SK-N-MC (cell line): Measurements from ENCODE around the gene LIMK2.

ENCODE experiments used
- DNase-seq: peaks from one replicate; pipeline ENCODE4 v3.0.0-alpha.2; 2011; ENCODE audit warnings: low read depth, low spot score
- H3K27ac ChIP-seq: fragments of 200-600 bp; sonication (generic); 2 replicates; pipeline ENCODE4 v1.5.1; 2016; ENCODE audit warnings: mixed run types
- H3K36me3 ChIP-seq: fragments of 200-600 bp; sonication (generic); 2 replicates; pipeline ENCODE4 v1.6.1; 2017; ENCODE audit warnings: antibody characterized with exemption, low read length, mixed read lengths; ENCODE audit not compliant: insufficient read depth
- H3K4me3 ChIP-seq: fragments of 200-600 bp; sonication (generic); 2 replicates; pipeline ENCODE4 v1.5.1; 2016
- H3K9ac ChIP-seq: fragments of 200-600 bp; sonication (generic); 2 replicates; pipeline ENCODE4 v1.8.0; 2017; ENCODE audit warnings: mixed run types, mixed read lengths; ENCODE audit not compliant: insufficient read length
- H3K9me3 ChIP-seq: fragments of 200-600 bp; sonication (generic); 2 replicates; pipeline ENCODE4 v1.6.1; 2017; ENCODE audit warnings: low read depth, mild to moderate bottlenecking, antibody characterized with exemption, low read length, moderate library complexity, mixed read lengths
- EZH2 ChIP-seq: fragments of 200-600 bp; sonication (generic); IDR thresholded peaks from one replicate; pipeline ENCODE4 v1.6.1; 2017; ENCODE audit warnings: antibody characterized with exemption
- FOXP2 ChIP-seq: optimal IDR thresholded peaks from 2 replicates; pipeline ENCODE3; 2011; ENCODE audit warnings: mild to moderate bottlenecking, moderate library complexity; ENCODE audit not compliant: insufficient read depth; ENCODE audit errors: extremely low read length, control extremely low read depth
- POLR2AphosphoS5 ChIP-seq: IDR thresholded peaks from 2 replicates; pipeline ENCODE4 v1.6.1; 2012; ENCODE audit warnings: mild to moderate bottlenecking, low read depth, low read length, borderline replicate concordance

Gene LIMK2

GRCh38 chr22:31259798-31260473 lies 47.8 kb downstream of the LIMK2 start:
- no peak for DNase-seq
- H3K36me3 ChIP-seq, result no peaks in the 10 kb centered on the region
- no peak overlapping the region for H3K27ac ChIP-seq
- no peak overlapping the region for H3K4me3 ChIP-seq
- TF ChIP-seq POLR2AphosphoS5 (no peak), FOXP2 (no peak), EZH2 (no peak)
- H3K9me3 ChIP-seq, result no peaks in the 10 kb centered on the region
- H3K9ac ChIP-seq, result no peak overlapping the region

GRCh38 chr22:31260474-31260856 lies 48.4 kb downstream of the LIMK2 start:
- H3K27ac ChIP-seq, result no peak overlapping the region
- TF ChIP-seq FOXP2 (no peak), EZH2 (no peak), POLR2AphosphoS5 (no peak)
- DNase-seq, result no peak
- no peak overlapping the region for H3K9ac ChIP-seq
- no peaks in the 10 kb centered on the region for H3K36me3 ChIP-seq
- no peak overlapping the region for H3K4me3 ChIP-seq
- H3K9me3 ChIP-seq, result no peaks in the 10 kb centered on the region

- DNase-seq, result no peak
- no peak for TF ChIP-seq FOXP2
- TF ChIP-seq EZH2, result no peak
- TF ChIP-seq POLR2AphosphoS5, result no peak
- Histone ChIP-seq H3K36me3 (no peaks in the 10 kb centered on the region), H3K4me3 (no peak overlapping the region), H3K9ac (no peak overlapping the region), H3K27ac (no peak overlapping the region), H3K9me3 (no peaks in the 10 kb centered on the region)
Observed at GRCh38 chr22:31262312-31263133, 50.4 kb downstream of the LIMK2 start.

- no peak for TF ChIP-seq FOXP2
- no peak for TF ChIP-seq EZH2
- TF ChIP-seq POLR2AphosphoS5, result no peak
- no peak overlapping the region for H3K9ac ChIP-seq
- no peaks in the 10 kb centered on the region for H3K36me3 ChIP-seq
- H3K4me3 ChIP-seq, result no peak overlapping the region
- DNase-seq, result no peak
- no peak overlapping the region for H3K27ac ChIP-seq
- no peaks in the 10 kb centered on the region for H3K9me3 ChIP-seq
Observed at GRCh38 chr22:31263896-31264640, 52.0 kb downstream of the LIMK2 start.

GRCh38 chr22:31268281-31268680 lies 56.2 kb downstream of the LIMK2 start:
- no peaks in the 10 kb centered on the region for H3K9me3 ChIP-seq
- H3K27ac ChIP-seq, result no peak overlapping the region
- H3K4me3 ChIP-seq, result no peak overlapping the region
- H3K9ac ChIP-seq, result no peak overlapping the region
- H3K36me3 ChIP-seq, result no peaks in the 10 kb centered on the region
- TF ChIP-seq EZH2, result no peak
- TF ChIP-seq FOXP2, result no peak
- DNase-seq, result no peak

GRCh38 chr22:31269892-31270579 lies 57.9 kb downstream of the LIMK2 start:
- H3K9ac ChIP-seq, result no peak overlapping the region
- no peak overlapping the region for H3K27ac ChIP-seq
- TF ChIP-seq FOXP2, result no peak
- H3K9me3 ChIP-seq, result no peaks in the 10 kb centered on the region
- DNase-seq, result no peak
- no peak overlapping the region for H3K4me3 ChIP-seq
- no peaks in the 10 kb centered on the region for H3K36me3 ChIP-seq

- Histone ChIP-seq H3K27ac (no peak overlapping the region), H3K9ac (no peak overlapping the region), H3K36me3 (no peaks in the 10 kb centered on the region), H3K4me3 (no peak overlapping the region), H3K9me3 (no peaks in the 10 kb centered on the region)
- no peak for DNase-seq
- TF ChIP-seq EZH2 (no peak), FOXP2 (no peak), POLR2AphosphoS5 (no peak)
Observed at GRCh38 chr22:31271026-31271425, 58.9 kb downstream of the LIMK2 start.

GRCh38 chr22:31271485-31271884 lies 59.4 kb downstream of the LIMK2 start:
- no peak for TF ChIP-seq EZH2

More at GRCh38 chr22:31271485-31271884, 59.4 kb downstream of the LIMK2 start:
- no peak for DNase-seq
- no peak overlapping the region for H3K4me3 ChIP-seq
- no peak overlapping the region for H3K9ac ChIP-seq
- H3K36me3 ChIP-seq, result no peaks in the 10 kb centered on the region
- no peak overlapping the region for H3K27ac ChIP-seq
- H3K9me3 ChIP-seq, result no peaks in the 10 kb centered on the region
